BE2C (cell line): ENCODE data around the gene LYZL6.

Experiments
- DNase-seq: peaks from one replicate; pipeline ENCODE4 v3.0.0-alpha.2; 2020
- H3K27me3 ChIP-seq: fragments of 250-450 bp; sonication (Bioruptor Pico); 2 replicates; pipeline ENCODE4 v1.5.1; 2020; ENCODE audit warnings: mild to moderate bottlenecking
- H3K36me3 ChIP-seq: fragments of 250-450 bp; sonication (Bioruptor Pico); 2 replicates; pipeline ENCODE4 v1.5.1; 2020; ENCODE audit warnings: mild to moderate bottlenecking
- H3K4me1 ChIP-seq: fragments of 250-450 bp; sonication (Bioruptor Pico); 2 replicates; pipeline ENCODE4 v1.5.1; 2020
- H3K4me3 ChIP-seq: 2 replicates; pipeline ENCODE4 v1.5.1; 2011; ENCODE audit warnings: low read depth, low read length
- H3K9me3 ChIP-seq: fragments of 250-450 bp; sonication (Bioruptor Pico); 2 replicates; pipeline ENCODE4 v1.5.1; 2020
- CTCF ChIP-seq: IDR thresholded peaks from 2 replicates; pipeline ENCODE4 v1.5.1; 2012; ENCODE audit warnings: mild to moderate bottlenecking, low read depth, low read length

LYZL6 gene

GRCh38 chr17:35981908-35982330 is 38.4 kb upstream of the LYZL6 start:
- peak; percentile 8; the same call in 1 of the 2 replicates for TF ChIP-seq CTCF
- Histone ChIP-seq H3K36me3 (no peaks in the 10 kb centered on the region), H3K9me3 (no peaks in the 10 kb centered on the region), H3K4me3 (no peak overlapping the region), H3K4me1 (no peaks in the 10 kb centered on the region), H3K27me3 (peaks cover 26% of the 10 kb centered on the region)
- no peak for DNase-seq

DNA sequence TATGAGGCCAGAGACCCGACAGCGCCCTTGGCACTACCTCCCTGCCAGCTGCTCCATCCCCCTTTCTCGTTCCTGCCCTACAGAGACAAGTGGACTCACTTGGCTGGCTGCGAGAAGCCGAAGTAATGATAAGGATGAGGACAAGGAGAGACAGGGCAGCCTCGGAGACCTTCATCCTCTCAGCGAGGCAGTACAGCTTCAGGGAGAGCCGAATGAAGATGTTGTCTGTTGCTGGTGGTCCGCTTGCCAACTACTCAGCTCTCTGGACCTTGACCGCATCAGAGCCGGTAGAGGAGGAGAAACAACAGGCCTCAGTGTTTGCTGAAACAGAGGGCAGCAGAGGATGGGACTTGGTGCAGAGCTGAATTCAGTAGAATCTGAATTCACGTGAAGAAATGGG is 37.7 kb upstream of the LYZL6 start, which contains the start of gene CCL16:
CCL16 (minus strand) TSS at position 252 of the 400 bp plus-strand sequence; CDS start at position 175, 77 bp downstream.
- Histone ChIP-seq H3K27me3 (peaks cover 26% of the 10 kb centered on the region), H3K36me3 (no peaks in the 10 kb centered on the region), H3K9me3 (no peaks in the 10 kb centered on the region), H3K4me1 (no peaks in the 10 kb centered on the region), H3K4me3 (no peak within 1 kb of the TSS)
- no peak for TF ChIP-seq CTCF
- DNase-seq: no peak

- no peaks in the 10 kb centered on the region for H3K36me3 ChIP-seq
- H3K27me3 ChIP-seq: peaks cover 19% of the 10 kb centered on the region
- DNase-seq: no peak
- no peaks in the 10 kb centered on the region for H3K9me3 ChIP-seq
- TF ChIP-seq CTCF: no peak
- H3K4me3 ChIP-seq: no peak overlapping the region
- no peaks in the 10 kb centered on the region for H3K4me1 ChIP-seq
These were observed 34.8 kb upstream of the LYZL6 start for GRCh38 chr17:35978346-35978745.

DNA sequence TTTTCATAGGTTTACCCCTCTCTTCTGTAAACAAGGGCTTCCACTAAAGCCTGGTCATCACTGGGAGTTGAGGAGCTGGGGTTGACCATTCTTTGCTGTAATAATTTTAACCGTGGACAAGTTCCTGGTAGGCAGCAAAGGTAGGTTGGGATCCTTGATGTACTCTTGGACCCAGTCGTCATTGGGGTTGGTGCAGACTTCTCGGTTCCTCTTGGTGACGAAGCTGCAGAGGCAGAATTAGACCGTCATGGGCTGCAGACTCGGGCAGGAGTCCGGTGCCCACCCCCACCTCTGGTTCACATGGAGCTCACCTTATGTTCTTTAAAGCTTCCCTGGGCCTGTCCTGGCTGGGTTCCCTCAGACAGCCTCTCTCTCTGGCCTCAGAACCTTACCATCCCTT is 34.0 kb upstream of the LYZL6 start:
- TF ChIP-seq CTCF: no peak
- H3K36me3 ChIP-seq: no peaks in the 10 kb centered on the region
- H3K9me3 ChIP-seq: no peaks in the 10 kb centered on the region
- H3K4me3 ChIP-seq: no peak overlapping the region
- H3K27me3 ChIP-seq: peaks cover 19% of the 10 kb centered on the region
- H3K4me1 ChIP-seq: no peaks in the 10 kb centered on the region
- no peak for DNase-seq

GRCh38 chr17:35973333-35974260 is 30.1 kb upstream of the LYZL6 start:
- DNase-seq: no peak
- no peak for TF ChIP-seq CTCF
- H3K4me1 ChIP-seq: no peaks in the 10 kb centered on the region
- H3K4me3 ChIP-seq: no peak overlapping the region
- H3K9me3 ChIP-seq: no peaks in the 10 kb centered on the region
- no peaks in the 10 kb centered on the region for H3K36me3 ChIP-seq
- peaks cover 8% of the 10 kb centered on the region; the same call in 1 of the 2 replicates for H3K27me3 ChIP-seq

DNA sequence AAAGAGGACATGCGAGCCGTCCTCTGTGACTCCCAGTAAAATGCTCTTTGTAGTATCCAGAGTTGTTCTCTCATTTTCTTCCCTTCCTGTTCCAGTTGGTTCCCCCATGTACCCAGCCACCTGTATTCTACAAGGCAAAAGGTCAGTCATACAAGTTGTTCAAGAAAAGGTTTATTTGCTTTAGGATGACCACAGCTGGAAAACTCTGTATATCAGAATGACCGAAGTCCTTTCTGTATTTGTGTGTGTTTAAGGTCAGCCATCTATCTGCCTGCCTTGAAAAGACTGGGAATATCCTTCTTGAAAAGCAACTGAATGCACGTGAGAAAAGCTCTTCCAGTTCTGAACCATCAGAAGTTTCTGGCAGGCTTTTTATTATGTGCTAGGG is 29.4 kb upstream of the LYZL6 start:
- Histone ChIP-seq H3K9me3 (no peaks in the 10 kb centered on the region), H3K27me3 (peaks cover 4% of the 10 kb centered on the region; the same call in 1 of the 2 replicates), H3K36me3 (no peaks in the 10 kb centered on the region), H3K4me1 (no peaks in the 10 kb centered on the region), H3K4me3 (no peak overlapping the region)
- DNase-seq: no peak
- TF ChIP-seq CTCF: no peak
